Esophagus muscularis mucosa (tissue), 4 donors: ENCODE measurements around the gene DVL1.

Experiments
- EP300 ChIP-seq: sonication (generic); formaldehyde crosslinking; IDR thresholded peaks from one replicate; pipeline ENCODE4 v1.6.1; 2017; ENCODE audit warnings: antibody characterized with exemption
- POLR2A ChIP-seq: fragments of 450-650 bp; IDR thresholded peaks from one replicate; pipeline ENCODE4 v1.6.1; 2017; ENCODE audit warnings: antibody characterized with exemption, moderate library complexity, mild to moderate bottlenecking, low read depth
- POLR2AphosphoS5 ChIP-seq, 2 donors: sonication (generic); formaldehyde crosslinking; IDR thresholded peaks; one replicate each; pipeline ENCODE4 v1.6.1; 2017; ENCODE audit warnings: antibody characterized with exemption in 2 of 2
- TF ChIP-seq, protein P1 (sequence below), 3 experiments: fragments of 200-600 bp in 2 of 3; fragments of 450-650 bp in 1 of 3; sonication (generic) in 2 of 3; IDR thresholded peaks; one replicate each; pipeline ENCODE4 v1.5.1; 2017 to 2019; ENCODE audit warnings: antibody characterized with exemption in 3 of 3, mild to moderate bottlenecking in 2 of 3, moderate library complexity in 1 of 3

DNA sequence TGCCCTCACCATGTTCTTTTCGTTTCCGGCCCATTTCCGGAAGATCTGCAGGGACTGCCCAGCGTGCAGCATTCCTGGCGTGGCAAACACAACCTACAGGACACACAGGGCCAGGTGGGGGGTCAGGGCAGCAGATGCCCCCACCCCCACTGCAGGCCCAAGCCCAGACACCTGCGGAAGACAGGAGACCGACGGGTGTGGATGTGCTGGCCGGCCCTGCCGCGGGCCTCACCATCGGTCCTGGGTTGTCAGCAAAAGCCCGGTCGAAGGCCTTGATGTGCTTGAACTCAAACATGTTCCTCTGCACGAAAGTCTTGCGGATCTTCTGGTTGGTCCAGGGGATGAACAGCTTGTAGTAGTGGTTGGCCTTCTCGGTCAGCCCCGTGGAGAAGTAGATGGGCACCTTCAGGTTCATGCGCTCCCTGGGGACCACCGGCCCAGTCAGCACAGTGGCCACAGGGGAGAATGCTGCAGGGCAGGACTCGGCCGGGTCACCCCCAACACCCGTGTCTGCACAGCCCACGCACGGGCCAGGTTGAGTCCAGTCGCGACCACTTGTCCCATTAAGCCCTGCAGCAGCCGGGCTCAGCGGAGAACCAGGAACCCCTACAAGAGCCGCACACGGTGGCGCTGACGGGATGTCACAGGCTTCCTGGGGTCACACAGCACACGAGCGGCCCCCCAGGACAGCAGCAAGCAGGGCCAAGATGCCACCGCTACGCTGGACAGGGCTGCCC, 35.5 kb downstream of the DVL1 start:
- TF ChIP-seq, protein P1, sequence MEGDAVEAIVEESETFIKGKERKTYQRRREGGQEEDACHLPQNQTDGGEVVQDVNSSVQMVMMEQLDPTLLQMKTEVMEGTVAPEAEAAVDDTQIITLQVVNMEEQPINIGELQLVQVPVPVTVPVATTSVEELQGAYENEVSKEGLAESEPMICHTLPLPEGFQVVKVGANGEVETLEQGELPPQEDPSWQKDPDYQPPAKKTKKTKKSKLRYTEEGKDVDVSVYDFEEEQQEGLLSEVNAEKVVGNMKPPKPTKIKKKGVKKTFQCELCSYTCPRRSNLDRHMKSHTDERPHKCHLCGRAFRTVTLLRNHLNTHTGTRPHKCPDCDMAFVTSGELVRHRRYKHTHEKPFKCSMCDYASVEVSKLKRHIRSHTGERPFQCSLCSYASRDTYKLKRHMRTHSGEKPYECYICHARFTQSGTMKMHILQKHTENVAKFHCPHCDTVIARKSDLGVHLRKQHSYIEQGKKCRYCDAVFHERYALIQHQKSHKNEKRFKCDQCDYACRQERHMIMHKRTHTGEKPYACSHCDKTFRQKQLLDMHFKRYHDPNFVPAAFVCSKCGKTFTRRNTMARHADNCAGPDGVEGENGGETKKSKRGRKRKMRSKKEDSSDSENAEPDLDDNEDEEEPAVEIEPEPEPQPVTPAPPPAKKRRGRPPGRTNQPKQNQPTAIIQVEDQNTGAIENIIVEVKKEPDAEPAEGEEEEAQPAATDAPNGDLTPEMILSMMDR (IDR thresholded peaks at IDR 0.05): no peak
- TF ChIP-seq POLR2A (no peak), EP300 (no peak), POLR2AphosphoS5 (IDR thresholded peaks at IDR 0.05) (no peak)
